Erythroblast (primary cell): ENCODE data around the gene CRACDL.

Experiments
- GATA1 ChIP-seq: IDR thresholded peaks from 2 replicates; pipeline ENCODE4 v1.6.1; 2011; ENCODE audit warnings: low read depth, mild to moderate bottlenecking, control low read depth, low read length, moderate library complexity
- POLR2A ChIP-seq: IDR thresholded peaks from 2 replicates; pipeline ENCODE4 v1.6.1; 2011; ENCODE audit warnings: mild to moderate bottlenecking, low read length

- no peak for TF ChIP-seq POLR2A
- TF ChIP-seq GATA1: no peak
These were observed 40.1 kb downstream of the CRACDL start for GRCh38 chr2:98895901-98896300.
